GM19463 (cell line): ENCODE data around the gene NRG2.

ENCODE experiments used
- ATAC-seq: cut with Tn5 transposase; IDR thresholded peaks from one replicate; pipeline ENCODE4 v1.9.1; 2021; ENCODE audit warnings: mild to moderate bottlenecking, moderate library complexity; ENCODE audit not compliant: unreplicated experiment

Gene NRG2

DNA sequence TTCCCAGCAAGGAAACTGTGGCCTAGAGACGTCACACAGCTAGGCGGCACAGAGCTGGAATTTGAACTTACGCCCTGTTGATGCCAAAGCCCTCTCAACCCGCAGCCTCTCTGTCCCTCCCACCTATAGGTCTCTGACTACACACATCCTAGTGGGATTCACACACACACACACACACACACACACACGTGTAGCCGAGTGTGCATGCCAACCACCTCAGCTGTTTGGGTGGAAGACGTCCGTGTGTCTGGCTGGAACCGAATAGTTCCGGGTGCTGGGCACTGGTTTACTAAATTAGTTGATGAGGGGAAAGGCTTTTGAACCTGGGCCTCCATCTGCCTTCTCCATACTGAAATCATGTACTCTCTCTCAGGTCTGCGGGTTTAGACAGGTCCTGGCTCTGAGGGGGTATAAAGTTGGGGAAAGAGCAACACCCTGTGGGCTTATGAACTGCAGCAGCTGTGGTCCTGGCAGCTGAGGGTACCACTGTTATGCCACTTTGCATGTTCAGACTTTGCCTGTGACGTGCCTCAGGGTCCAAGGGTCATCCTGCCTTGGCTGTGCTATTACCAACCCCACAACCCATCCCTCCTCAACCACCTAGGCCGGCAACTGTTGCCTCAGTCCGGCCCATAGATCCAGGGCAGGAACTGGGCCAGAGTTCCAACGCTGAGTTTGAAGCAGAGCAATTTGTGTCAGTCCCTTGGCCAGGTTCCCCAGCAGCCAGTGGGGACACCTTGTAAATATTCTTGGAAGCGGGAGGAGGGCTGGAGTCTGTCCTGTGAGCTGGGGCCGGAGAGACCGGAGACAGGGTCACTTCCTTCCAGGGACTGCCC lies 197.0 kb downstream of the NRG2 start:
- ATAC-seq = no peak

DNA sequence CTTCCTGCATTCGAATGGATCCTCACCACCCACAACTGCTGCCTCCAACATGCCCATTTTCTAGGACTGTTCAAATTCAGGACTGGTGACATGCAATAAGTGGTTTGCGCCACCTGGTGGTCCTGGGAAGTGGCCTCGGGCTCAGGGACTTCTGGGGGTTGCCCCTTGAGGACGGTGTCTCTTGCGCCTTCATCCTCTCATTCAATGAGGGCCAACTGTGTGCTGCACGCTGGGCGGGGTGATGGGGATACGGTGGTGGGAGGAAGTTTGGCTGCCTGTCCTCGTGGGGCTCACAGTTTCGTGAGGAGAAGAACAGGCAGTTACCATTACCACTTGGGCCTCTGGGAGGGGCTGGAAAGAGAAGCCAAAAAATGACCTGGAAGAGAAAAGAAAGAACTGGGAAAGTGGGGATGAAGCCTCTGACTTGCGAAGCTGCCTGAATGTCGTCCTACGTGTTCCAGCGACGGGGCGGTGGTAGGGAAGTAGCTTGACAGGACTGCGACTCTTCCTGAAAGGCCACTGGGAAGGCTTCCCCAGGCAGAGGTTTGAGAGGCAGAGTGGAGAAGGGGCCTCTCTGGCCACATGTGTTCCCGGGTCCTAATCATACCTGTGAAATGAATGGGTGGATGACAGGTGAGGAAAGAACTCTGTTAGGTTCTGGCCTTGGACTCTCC lies 198.5 kb downstream of the NRG2 start:
- no peak for ATAC-seq

DNA sequence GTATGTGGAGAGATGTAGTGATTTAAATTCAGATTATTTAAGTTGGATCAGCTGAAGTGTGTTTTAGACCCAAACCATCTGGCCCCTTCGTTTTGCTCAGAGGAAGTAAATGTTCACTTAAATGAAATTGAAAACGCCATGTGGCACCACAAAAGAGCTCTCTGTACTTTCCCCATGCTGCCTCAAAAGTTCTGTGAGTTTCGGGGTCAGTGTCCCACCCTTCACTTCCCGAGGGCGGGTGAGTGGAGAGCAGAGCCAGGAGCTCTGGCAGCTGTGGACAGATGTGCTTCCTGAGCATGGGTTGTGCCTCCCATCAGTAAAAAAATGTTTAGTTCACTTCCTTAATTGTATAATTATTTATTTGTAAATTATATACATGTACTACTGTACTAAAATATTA lies 199.1 kb downstream of the NRG2 start:
- ATAC-seq = no peak

DNA sequence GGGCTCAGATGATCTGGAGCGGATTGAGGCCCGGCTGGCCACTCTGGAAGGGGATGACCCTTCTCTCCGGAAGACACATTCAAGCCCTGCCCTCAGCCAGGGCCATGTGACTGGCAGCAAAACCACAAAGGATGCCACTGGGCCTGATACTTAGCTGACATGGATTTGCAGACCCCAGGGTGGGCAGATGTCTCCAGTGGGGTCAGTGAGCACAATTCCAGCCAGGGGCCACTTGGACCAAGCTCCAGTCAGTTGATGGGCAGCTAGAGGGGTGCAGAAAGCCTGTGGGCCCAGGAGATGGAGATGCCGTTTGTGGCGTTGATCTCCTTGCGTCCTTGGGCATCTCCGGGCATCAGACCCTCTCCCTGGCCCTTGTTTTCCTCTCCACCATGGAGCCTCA lies 200.8 kb downstream of the NRG2 start:
- no peak for ATAC-seq

DNA sequence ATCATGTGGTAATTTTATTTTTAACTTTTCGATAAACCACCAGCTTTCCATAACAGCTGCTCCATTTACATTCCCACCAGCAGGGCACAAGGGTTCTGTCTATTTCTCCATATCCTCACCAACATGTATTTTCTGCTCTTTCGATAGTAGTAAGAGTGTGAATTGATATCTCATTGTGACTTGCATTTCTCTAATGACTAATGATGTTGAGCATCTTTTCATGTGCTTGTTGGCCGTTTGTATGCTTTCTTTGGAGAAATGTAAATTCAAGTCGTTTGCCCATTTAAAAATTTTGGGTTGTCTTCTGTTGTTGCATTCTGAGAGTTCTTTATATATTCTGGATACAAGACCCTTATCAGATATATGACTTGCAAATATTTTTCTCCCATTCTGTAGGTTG lies 201.6 kb downstream of the NRG2 start:
- no peak for ATAC-seq

DNA sequence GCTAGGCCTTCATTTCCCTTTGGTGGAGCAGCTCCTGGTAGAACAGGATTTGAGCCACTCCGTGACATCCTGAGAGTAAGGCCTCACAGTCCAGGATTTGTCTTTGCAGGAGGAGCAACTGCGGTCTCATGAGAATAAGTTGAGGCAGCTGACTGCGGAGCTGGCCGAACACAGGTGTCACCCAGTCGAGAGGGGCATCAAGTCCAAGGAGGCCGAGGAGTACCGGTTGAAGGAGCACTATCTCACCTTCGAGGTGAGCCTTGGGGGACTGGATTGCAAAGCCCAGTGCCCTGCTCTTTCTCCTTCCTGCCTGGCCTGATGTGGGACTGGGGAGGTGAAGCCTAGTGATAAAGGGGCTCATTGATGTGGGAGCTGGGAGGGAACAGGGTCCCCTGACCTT lies 203.2 kb downstream of the NRG2 start:
- no peak for ATAC-seq

DNA sequence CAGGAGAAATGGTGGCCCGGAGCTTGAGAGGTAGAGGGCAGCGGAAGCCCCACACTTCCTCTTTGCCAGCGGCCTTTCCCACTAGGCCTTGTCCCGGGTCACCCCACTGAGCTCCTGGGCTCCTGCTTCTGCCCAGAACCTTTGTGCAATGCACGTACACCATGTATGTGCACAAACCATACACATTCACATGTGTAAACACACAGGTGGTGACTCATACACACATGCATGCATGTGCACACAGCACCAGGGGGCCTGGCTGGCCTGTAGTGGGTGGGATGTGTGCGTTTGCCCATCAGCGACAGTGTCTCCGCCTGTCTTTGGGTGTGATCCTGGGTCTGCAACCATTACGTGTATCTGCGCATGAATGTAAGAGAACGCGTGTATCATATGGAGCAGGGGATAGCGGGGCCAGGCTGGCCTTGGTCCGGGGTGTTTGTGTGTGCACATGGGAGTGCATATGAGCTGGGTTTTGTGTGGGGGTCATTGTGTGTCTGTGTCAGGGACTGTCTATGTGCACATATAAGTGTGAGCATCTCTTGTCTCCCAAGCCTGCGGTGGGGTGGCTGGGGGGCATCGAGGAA lies 203.8 kb downstream of the NRG2 start:
- ATAC-seq = no peak

DNA sequence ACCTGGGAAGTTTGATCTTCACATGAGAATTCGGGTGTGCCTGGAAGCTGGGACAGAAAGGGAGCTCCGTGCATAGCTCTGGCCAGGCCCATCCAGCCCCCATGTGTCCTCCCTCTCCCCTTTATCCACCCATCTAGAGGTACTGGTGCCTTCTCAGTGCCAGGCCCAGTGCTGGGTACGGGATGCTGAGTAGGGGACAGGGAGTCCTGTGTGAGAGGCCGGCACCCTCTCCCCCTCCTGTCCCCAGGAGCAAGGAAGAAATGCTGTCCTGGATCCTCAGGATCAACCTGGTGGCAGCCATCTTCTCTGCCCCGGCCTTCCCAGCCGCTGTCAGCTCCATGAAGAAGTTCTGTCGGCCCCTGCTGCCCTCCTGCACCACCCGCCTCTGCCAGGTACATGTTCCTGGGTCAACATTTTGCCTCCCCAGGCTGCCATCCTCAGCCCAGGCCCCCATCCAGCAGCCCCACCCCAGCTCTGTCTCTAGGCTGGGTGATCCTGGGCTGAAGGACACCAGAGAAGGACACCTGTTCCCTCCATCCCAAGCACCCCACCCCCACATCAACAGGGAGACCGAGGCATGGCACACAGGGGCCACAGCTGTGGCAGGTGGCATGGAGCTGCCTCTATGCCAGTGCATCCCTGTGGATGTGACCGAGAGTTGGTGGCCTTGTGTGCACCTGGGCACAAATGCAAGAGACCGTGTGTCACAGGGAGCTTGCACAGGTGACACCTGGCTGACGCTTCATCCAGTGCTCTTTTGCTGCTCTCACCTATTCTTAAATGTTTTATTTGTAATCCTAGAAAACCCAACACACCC lies 204.5 kb downstream of the NRG2 start:
- no peak for ATAC-seq

DNA sequence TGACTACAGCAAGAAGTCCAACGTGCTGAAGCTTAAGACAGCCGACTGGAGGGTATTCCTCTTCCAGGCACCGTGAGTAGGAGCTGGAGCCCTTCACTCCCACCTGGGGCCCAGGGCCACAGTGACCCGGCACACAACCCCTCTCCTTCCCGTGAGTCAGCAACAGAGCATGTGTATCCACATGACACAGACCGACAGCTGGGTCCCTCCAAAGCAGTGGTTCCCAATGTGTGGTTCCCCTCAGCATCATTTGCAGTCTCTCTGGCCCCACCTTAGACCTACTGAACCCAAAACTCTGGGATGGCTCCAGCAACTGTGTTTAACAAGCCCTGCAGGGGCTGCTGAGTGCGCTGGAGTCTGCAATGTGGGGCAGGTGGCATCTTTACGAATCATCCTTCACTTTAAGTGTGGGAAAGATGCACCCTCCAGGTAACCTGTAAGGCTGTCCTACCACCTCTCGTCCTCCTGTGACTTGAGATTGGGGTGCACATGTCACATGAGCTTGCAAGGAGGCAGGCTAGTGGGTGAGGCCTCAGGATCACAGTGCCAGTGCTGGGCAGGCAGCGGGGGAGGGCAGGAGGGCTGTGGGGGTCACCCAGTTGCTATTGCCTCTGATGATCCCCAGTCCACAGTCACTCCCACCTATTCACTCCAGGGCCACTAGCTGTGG lies 205.3 kb downstream of the NRG2 start:
- ATAC-seq = no peak

DNA sequence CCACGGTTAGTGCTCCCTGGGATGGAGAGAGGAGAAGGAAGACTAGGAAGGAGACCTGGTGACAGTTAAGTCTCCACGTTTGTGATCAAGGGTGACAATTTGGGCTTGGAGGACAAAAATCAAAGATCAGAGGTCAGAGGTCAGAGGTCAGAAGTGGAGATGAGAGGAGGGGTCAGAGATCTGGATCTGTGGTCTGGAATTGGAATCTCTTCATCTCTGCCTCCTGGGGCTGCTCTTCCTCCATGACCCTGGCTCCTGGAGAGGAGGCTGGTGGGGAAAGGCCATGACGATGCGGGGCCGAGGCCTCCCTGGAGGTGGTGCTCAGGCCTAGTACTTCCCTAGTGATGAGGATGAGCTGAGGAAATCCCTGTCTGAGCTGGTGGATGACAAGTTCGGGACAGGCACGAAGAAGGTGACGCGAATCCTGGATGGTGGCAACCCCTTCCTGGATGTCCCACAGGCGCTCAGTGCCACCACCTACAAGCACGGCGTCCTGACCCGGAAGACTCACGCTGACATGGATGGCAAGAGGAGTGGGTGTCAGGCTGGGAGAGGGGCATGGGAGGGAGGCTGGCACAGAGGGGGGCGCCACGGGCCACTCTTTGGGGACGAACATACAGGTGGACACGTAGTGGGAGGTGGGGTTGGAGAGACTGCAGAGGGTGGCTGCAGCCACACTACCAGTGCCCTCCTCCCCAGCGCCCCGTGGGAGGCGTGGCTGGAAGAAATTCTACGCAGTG lies 206.5 kb downstream of the NRG2 start:
- no peak for ATAC-seq

DNA sequence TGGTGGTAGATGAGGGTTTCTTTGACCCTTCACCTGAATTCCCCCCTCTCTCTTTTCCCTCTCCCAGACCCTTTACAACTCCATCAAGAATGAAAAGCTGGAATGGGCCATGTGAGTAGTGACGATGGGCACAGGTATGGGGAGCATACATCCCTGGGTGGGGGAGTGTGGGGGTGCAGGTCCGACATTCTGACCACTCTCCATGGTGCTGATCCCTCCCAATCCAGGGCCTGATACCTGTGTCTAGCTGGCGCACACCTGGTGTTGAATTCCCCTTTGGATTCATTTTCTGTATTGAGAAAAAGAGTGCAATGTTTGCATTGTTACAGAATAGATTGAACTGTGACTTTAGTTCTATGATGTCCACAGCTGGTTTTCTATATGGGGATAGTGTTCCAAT lies 207.4 kb downstream of the NRG2 start:
- ATAC-seq = no peak

DNA sequence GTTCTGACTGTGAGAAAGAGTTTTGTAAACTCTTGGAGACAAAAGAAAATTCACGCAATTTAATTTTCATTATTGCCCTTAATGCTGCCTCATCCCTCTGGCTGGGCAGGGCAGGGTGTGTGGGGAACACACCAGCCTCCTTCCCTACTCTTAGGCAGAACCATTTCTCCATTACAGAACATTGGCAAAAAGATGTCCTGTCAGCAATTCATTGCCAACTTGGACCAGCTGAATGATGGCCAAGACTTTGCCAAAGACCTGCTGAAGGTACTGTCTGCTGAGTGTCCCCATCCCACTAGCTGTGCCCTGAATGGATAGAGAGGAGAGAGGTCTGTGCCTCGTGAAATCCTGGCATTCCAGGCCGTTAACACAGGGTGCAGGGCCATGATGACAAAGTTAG lies 209.6 kb downstream of the NRG2 start:
- ATAC-seq = no peak

DNA sequence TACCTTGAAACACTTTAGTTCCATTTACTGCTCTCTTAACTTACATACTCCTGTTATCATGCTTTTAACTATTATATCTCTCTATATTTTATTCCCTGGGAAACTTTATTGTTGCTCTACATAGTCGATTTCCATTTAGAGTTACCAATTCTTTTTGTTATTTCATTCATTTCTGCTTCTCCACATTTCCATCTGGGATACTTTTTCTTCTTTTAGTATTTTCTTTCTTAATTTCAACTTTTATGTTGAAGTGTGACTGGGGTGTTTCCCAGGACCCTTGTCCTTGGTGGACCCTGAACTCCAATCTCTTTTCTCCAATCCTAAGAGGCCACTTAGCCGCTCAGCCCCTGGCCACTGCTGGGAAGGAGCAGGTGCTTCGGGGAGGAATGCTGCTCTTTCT lies 211.5 kb downstream of the NRG2 start:
- ATAC-seq = no peak

DNA sequence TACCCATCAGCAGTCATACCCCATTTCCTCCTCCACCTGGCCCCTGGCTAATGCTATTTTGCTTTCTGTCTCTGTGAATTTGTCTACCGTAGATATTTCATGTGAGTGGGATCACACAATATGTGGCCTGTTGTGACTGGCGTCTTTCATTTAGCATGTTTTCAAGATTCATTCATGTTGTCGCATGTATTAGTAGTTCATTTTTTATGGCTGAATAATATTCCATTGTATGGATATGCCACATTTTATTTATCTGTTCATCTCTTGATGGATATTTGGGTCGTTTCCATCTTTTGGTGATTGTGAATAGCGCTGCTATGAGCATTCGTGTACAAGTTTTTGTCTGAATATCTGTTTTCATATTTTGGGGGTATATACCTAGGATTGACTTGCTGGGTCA lies 213.6 kb downstream of the NRG2 start:
- ATAC-seq = no peak

DNA sequence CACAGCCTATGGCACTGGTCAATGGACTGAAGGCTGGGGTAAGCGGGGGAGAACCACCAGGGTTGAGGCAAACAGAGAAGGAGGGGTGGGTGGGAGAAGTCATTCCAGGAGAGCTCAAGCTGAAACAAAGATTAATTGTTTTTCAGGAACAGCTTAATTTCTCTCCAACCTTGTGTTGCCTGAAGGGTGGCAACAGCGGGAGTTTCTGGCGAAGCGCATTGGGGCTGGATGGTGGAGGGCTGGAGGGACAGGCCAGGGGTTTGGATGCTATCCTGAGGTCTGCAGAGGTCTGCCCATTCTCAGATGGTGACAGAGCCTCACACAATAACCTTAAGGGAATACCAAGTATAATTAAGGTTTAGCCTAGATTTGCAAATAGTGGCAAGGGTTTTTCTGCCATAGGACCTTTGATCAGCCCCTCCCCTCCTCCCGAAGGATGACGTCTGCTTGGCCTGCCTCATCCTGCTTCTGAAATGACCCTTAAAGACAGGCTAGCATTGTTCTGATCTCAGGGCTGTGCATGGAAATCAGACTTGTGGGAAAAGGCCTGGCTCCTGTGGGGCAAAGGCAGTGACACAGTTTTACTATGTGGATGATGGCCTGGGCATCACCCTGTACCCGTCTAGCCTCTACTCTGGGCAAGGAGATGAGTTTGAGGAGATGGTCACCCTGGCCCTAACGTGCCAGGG lies 214.7 kb downstream of the NRG2 start:
- ATAC-seq = no peak

DNA sequence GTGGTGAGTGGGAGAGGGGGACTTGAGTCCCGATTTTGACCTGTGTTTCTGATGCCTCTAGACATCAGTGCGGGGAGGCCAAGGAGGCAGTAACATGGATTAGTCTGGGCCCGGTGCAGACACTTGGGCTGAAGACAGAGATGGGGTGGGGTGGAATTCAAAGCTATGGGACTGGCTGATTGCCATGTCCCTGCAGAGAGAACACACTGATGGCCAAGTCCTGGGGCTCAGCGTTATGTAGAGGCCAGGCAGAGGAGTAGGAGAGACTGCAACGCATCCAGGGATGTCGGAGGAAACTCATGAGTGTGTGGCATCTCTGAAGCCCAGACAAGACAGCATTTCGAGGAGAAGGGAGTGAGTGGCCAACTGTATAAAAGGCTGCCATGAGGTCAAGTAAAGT lies 217.4 kb downstream of the NRG2 start:
- no peak for ATAC-seq

DNA sequence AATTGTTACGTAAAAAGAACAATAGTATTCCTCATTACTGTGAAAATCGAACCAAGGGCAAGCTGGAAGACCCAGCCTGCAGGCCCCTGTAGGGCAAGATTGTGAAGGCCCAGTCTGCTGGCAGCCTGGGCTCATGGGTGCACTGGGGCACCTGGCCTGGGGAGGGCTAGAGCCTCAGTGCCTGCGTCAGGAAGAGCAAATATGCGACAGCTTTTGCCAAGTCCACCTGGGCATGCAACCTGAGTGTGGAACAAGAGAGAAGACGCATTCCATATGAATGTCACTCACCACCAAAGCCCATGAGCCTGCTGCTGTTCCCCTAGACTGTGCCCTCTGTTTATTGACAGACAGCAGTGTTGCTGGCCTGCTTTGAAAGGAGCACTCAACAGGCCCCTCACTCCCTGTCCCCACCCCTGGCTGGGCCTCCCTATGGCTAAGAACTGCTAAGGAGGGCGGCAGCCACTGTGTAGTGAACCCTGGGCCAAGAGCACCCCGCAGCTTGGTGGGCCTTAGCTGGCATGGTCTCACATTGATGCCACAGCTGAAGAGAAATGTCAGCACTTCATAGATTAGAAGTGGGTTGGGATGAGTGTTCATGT lies 219.2 kb downstream of the NRG2 start:
- ATAC-seq = no peak

DNA sequence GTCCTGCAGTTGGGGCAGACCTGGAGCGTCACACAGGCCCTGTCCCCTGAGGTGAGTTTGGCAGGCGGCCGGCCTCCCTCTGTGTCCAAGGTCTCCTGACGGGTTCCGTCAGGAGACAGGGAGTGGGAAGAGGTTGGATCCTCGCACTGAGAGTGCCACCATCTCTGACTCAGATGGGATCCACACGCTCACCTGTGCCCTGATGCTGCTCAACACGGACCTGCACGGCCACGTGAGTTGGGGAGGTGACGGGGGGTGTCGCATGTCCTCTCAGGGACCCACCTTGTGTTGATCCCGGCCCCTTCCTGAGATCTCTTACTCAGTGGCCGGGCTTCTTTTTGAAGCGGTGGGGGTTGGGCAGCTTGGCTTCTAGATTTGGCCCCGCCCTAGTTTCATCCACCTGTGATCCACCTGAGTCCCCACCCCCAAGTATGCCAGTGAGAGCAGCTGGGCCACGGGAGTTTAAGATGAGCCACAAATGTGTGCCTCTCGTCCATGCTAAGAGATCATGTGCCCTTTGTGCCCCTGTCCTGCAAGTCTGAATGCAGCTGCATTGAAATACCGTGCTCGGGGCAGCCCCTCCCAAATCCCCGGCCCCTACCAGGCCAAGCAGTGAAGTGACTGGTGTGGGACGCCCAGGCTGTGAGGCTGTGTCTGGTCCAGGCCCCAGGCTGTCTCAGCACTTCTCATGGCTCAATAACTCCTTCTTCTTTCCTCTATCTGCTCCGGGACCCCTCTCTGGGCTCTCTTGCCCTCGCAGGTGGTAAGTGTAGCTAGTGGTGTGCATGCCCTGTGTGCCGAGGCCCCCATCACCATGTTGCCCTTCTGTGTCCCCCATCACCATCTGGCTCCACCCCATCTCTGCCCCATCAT lies 220.3 kb downstream of the NRG2 start:
- ATAC-seq = no peak
